Pancreas (tissue), 10 donors: ENCODE measurements around the gene SDC1. TPM values are rescaled to one million over a fixed set of nuclear protein-coding genes. Genes with fewer than 3 reads are reported as not detected.

Experiments used
- ATAC-seq, 4 donors: fragments of 200-7000 bp; cut with Tn5 transposase; one replicate each; pipeline versions ENCODE4 v1.8.0 to v1.9.1; 2020; ENCODE audit warnings: mild to moderate bottlenecking in 4 of 4, moderate library complexity in 4 of 4
- DNase-seq, 6 donors: peaks; one replicate each; pipeline ENCODE4 v3.0.0-alpha.2; 2020
- FAIRE-seq: peaks from 2 replicates; lab custom pipeline; 2012; peaks lifted over from hg19 to GRCh38; lab: Jason Lieb, UNC
- H3K27ac ChIP-seq, 4 donors: fragments of 200-600 bp; sonication (generic); 1 replicate in 3 of 4; 2 replicates in 1 of 4; pipeline versions ENCODE4 v1.5.0 to v1.8.0; 2020
- H3K27me3 ChIP-seq, 4 donors: fragments of 200-600 bp; one replicate each; pipeline ENCODE4 v1.8.0; 2021
- H3K36me3 ChIP-seq, 3 donors: fragments of 200-600 bp; sonication (generic) in 1 of 3; one replicate each; pipeline versions ENCODE4 v1.5.0 to v1.8.0; 2020 to 2021
- H3K4me1 ChIP-seq, 3 donors: fragments of 200-600 bp; one replicate each; pipeline ENCODE4 v1.8.0; 2021
- H3K4me3 ChIP-seq, 4 donors: fragments of 200-600 bp; sonication (generic) in 2 of 4; one replicate each; pipeline versions ENCODE4 v1.5.0 to v1.8.0; 2020 to 2021
- H3K9me3 ChIP-seq, 4 donors: fragments of 200-600 bp; one replicate each; pipeline ENCODE4 v1.8.0; 2021
- CTCF ChIP-seq, 4 donors: fragments of 200-600 bp; sonication (generic) in 3 of 4; IDR thresholded peaks; one replicate each; pipeline versions ENCODE4 v1.5.0 to v1.8.0; 2021; ENCODE audit warnings: antibody characterized with exemption in 4 of 4
- WGBS, 2 donors: extraction: QIAGEN DNeasy Blood & Tissue Kit; methylation state at CpG; one replicate each; pipeline ENCODE4 v1.1.7; 2013; 5-methylcytosine and 5-hydroxymethylcytosine counted together
- intact Hi-C, 3 donors: fragments of 100-400 bp; cut with DNase I; formaldehyde crosslinking; loops; one replicate each; pipeline versions ENCODE4 v1.11.1 to v1.14.2; 2022
- polyA plus RNA-seq, 2 donors: library from polyadenylated mRNA; stranded (reverse); fragments of 200-250 nt; gene quantifications; one replicate each; pipeline ENCODE4 v1.2.3, GENCODE V29; 2013
- total RNA-seq, 6 donors: library from RNA; stranded (reverse); fragmentation: NEBNext Ultra II Directional in 4 of 6; extraction: Animal tissue kit (Norgen Biotek cat#: 25700) in 4 of 6; gene quantifications; one replicate each; pipeline versions ENCODE4 v1.2.1 to v1.2.4, GENCODE V29; 2021 to 2023
- donor health status: healthy with polysubstance abuse.
- donor health status: DM: no; HTN: no; CAD: no; lungs with moderate emphysema.
- donor health status: DM: no; HTN: no; CAD: no.
- donor health status: control.
- donor health status: control.
- donor health status: Bipolar disorder and iron deficiency.
- donor health status: DM: yes; HTN: yes; CAD: no.
- donor health status: DM: no; HTN: no; CAD: no.
- donor health status: DM: no; HTN: no; CAD: no.
- donor health status: DM: yes; HTN: yes; CAD: no.

SDC1 gene
- total and polyA plus RNA-seq, 8 donors = 4.8 to 27.2 (median 19.9) TPM

- WGBS, 2 donors = 83 to 89% methylated on average over 4 of the region's 4 CpGs
- ATAC-seq = no peak
These were observed 31.7 kb downstream of the SDC1 start for GRCh38 chr2:20193185-20193584.

DNA sequence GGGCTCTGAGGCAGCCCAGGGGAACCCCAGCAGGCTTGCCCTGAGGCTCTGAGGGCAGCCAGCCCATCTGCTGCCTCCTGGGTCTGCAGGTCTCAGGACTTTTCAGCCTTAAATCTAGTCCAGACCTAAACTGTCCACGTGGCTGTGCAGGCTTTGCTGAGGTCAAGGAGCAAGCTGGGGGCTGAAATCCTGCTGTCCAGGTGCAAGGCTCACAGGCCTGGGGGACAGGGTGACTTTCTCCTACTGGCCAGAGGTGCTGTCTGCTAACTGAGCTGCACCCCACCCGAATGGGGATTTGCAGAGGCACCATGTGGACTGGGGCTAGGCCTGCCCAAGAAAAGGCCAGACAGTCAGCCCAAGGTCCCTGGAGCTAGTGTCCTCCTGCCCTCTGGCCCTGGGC, 32.1 kb downstream of the SDC1 start:
- Histone ChIP-seq H3K4me3 (no peak overlapping the region), H3K9me3 (no peaks in the 10 kb centered on the region), H3K4me1 (peaks cover 4 to 18% (median 12%) of the 10 kb centered on the region in 3 donors), H3K27ac (no peak overlapping the region), H3K36me3 (no peaks in the 10 kb centered on the region), H3K27me3 (no peaks in the 10 kb centered on the region)
- no peak for TF ChIP-seq CTCF (IDR thresholded peaks at IDR 0.05)
- peak in 1 of 6 donors; percentile 27 for DNase-seq
- FAIRE-seq = no peak
- 43 to 62% methylated on average over 2 of the region's 2 CpGs for whole genome bisulfite sequencing, 2 donors
- no peak for ATAC-seq
- intact Hi-C loops = no loop called here

More at GRCh38 chr2:20193185-20193584, 31.7 kb downstream of the SDC1 start:
- Histone ChIP-seq H3K27ac (no peak overlapping the region), H3K4me3 (no peak overlapping the region), H3K9me3 (no peaks in the 10 kb centered on the region), H3K27me3 (no peaks in the 10 kb centered on the region), H3K36me3 (no peaks in the 10 kb centered on the region), H3K4me1 (peaks cover 4 to 18% (median 12%) of the 10 kb centered on the region in 3 donors)
- DNase-seq (no peak), FAIRE-seq (no peak)
- intact Hi-C loops = no loop called here
- no peak for TF ChIP-seq CTCF (IDR thresholded peaks at IDR 0.05)

DNA sequence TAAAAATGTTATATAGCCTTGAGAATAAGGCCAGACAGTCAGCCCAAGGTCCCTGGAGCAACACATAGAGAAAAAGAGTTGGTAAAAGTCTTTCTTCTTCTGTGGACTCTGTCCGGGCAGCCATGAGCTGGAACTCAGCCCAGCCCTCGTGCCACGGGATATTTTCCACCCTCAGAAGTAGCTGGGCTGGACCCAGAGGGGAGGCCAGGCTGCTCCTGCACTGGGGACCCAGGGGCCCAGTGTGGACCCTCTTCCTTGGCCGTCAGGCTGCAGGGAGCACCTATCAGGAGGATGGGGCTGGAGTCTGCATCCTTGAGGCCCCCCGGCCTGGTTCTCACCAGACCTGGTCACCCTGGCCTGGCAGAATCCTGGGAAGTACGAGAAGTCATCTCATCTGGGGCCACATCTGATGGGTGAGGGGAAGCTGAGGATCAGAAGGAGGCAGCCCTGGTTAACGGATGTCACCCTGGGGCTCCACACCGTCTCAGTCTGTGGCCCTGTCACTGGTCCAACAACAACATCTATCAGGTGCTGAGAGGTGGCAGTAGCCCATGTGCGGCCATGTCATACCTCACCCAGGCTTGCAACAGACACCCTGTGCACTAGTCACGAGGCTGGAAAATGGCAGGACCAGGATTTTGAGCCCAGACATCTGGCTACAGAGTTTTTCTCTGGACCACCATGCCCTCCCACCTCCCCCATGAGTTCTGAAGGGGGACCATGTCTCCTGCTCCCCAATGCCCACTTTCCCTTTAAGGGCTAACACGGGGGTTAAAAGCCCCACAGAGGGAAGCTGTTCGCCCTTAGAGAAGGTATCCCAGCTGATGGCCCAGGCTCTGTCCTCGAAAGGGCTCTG, 33.0 kb downstream of the SDC1 start:
- intact Hi-C loops = no loop called here
- Histone ChIP-seq H3K9me3 (no peaks in the 10 kb centered on the region), H3K36me3 (no peaks in the 10 kb centered on the region), H3K4me3 (no peak overlapping the region), H3K4me1 (peaks cover 4 to 15% (median 12%) of the 10 kb centered on the region in 3 donors), H3K27ac (peak overlapping the region in 1 of 4 donors; percentile 39), H3K27me3 (no peaks in the 10 kb centered on the region)
- DNase-seq (peak in 2 of 6 donors; percentile 39 to 65), ATAC-seq (peak in 3 of 4 donors; percentile 11 to 58 (median 11)), FAIRE-seq (no peak)
- TF ChIP-seq CTCF (IDR thresholded peaks at IDR 0.05) = no peak
- 63 to 65% methylated on average over 13 of the region's 13 CpGs for WGBS, 2 donors

DNA sequence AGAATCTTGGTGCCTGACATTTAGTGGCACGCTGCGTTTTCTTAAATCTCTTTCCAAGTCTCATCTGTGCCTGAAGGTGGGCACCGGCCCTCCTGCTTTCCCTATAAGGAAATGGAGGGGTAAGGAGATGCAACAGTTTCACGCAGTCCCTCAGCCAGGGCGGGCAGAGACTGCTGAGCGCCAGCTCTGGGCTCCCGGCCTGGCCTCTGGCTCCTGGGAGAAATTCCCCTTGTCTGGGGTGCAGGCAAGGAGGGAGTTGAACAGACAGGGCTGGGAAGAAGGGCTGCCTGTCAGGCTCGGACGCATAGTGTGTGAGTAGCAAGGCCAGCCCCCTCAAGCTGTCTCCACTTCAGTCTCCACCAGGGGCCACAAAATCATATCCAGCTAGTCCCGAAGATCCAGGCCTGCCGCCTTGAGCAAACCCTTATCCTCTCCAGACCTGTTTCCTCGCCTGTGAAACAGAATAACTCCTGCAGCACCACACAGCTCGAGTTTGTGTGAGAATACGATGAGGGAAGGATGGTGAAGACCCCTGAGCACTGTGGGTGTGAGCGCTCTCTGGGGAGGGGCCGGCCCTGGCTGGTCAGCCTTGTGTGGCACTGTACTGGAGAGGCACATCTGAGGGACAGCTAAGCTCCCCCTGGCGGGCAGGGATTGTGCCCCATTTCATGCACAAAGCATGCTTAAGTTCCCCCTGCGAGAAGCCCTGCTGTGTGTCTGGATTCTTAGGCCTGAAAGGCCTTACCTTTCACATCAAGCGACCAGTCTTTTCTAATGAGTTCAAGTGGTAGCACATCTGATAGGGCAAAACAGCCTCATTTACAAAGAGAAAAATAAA, 33.8 kb downstream of the SDC1 start:
- Histone ChIP-seq H3K27ac (peak overlapping the region in 1 of 4 donors; percentile 39), H3K36me3 (no peaks in the 10 kb centered on the region), H3K4me3 (no peak overlapping the region), H3K4me1 (peaks cover 4 to 12% (median 10%) of the 10 kb centered on the region in 3 donors), H3K9me3 (no peaks in the 10 kb centered on the region), H3K27me3 (no peaks in the 10 kb centered on the region)
- peak in 2 of 6 donors; percentile 40 to 41 for DNase-seq
- no peak for TF ChIP-seq CTCF (IDR thresholded peaks at IDR 0.05)
- ATAC-seq = peak in 2 of 4 donors; percentile 10 to 47
- intact Hi-C loops = no loop called here
- no peak for FAIRE-seq
- 88% methylated on average over 19 of the region's 19 CpGs for WGBS, 2 donors
